A549 (cell line): ENCODE data around the gene HS6ST2.

Source experiments
- BHLHE40 ChIP-seq: IDR thresholded peaks from 2 replicates; pipeline ENCODE4 v1.6.1; 2012; ENCODE audit warnings: low read depth, low read length, inconsistent platforms
- CTCF ChIP-seq: fragments of >200 bp; sonication (Bioruptor Twin); formaldehyde crosslinking; IDR thresholded peaks from 3 replicates; pipeline ENCODE4 v1.5.1; 2016
- EP300 ChIP-seq, 2 experiments: fragments of >200 bp; sonication (Bioruptor Twin); formaldehyde crosslinking; IDR thresholded peaks; 2 replicates in 1 of 2; 3 replicates in 1 of 2; pipeline ENCODE4 v1.6.1; 2016 to 2017
- MAZ ChIP-seq: fragments of 150-350 bp; IDR thresholded peaks from 2 replicates; pipeline ENCODE4 v1.6.1; 2014; ENCODE audit warnings: antibody characterized with exemption, low read depth, low read length, borderline replicate concordance
- NR3C1 ChIP-seq: fragments of >200 bp; sonication (Bioruptor Twin); formaldehyde crosslinking; IDR thresholded peaks from 3 replicates; pipeline ENCODE4 v1.6.1; 2017
- PBX3 ChIP-seq: IDR thresholded peaks from 2 replicates; pipeline ENCODE4 v1.6.1; 2012
- POLR2A ChIP-seq: IDR thresholded peaks from 2 replicates; pipeline ENCODE4 v1.6.1; 2012; ENCODE audit warnings: mild to moderate bottlenecking, low read length
- USF2 ChIP-seq: fragments of 450-650 bp; IDR thresholded peaks from 2 replicates; pipeline ENCODE4 v1.6.1; 2014; ENCODE audit warnings: antibody characterized with exemption

- no peak for TF ChIP-seq BHLHE40
- no peak for TF ChIP-seq USF2
- no peak for TF ChIP-seq PBX3
- TF ChIP-seq MAZ, result no peak
- TF ChIP-seq EP300 (IDR thresholded peaks at IDR 0.05), result no peak
- no peak for TF ChIP-seq POLR2A
- TF ChIP-seq NR3C1, result no peak
- no peak for TF ChIP-seq CTCF
Observed at GRCh38 chrX:132862562-132862961, 95.9 kb downstream of the HS6ST2 start.
